Stimulated activated CD4-positive, alpha-beta T cell treated with anti-CD3 and anti-CD28 coated beads, TNF-alpha, amount 100 ng/mL, for 1 hour (primary cell): ENCODE results near the gene SBF2.
"Not testable (repeated sequence)": the region's sequence is repeated elsewhere in the genome, so short reads cannot be mapped to it uniquely, and the experiment has no call there.

ENCODE experiments used
- DNase-seq, 3 donors: peaks; one replicate each; pipeline ENCODE4 v3.0.0-alpha.2; 2020; ENCODE audit warnings: low read depth in 3 of 3, low spot score in 1 of 3

SBF2 gene

DNA sequence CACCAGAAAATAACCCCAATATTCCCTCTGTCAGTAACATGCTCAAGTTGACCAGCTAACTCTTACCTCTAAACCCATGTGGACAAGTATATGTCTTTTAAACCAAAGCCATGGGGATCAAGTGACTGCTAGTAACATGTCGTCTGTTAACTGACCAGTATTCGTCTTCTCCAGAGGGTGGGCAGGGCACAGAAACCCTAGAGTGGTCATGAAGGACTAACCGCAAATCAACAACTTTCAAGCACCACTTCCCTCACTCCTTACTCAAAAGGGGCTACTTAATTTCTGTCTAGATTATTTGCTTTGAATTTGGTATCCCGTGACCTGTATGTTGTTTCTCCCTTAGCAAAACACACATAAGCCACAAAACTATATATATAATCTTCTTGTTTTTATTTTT lies 336.9 kb downstream of the SBF2 start:
- DNase-seq, result no peak

DNA sequence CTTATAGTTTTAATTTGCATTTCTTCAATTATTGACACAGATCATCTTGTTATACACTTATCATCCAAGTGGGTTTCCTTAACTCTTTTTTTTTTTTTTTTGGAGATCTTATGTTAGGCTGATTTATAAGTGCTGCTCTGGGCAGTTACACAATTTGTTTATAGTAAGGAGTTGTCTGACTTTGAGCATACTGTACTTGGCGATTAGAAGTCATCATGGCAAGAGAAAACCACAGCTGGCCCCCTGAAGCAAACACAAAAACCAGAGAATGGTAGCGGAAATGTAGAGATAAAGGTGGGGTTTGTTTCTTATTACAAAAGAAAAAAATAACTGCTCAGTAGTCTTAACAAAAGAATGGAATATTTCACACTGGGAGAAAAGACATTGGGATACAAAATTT lies 337.5 kb downstream of the SBF2 start:
- no peak for DNase-seq

DNA sequence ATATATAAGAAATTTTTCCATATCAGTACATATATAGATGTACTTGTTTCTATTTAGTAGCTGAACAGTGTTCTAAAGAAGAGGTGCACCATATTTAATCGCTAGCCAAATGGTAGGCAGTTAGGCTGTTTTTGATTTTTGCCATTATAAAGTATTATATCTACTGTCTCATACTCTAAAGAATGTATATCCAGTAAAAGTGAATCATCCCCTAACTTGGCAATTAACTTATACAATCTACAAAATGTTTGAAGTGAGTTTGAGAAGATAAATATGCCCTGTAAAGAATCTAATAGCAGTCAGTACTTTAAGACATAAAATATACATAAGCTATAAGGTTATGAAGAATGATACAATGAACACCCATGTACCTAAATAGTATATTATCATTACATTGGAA lies 338.6 kb downstream of the SBF2 start:
- DNase-seq, result no peak

DNA sequence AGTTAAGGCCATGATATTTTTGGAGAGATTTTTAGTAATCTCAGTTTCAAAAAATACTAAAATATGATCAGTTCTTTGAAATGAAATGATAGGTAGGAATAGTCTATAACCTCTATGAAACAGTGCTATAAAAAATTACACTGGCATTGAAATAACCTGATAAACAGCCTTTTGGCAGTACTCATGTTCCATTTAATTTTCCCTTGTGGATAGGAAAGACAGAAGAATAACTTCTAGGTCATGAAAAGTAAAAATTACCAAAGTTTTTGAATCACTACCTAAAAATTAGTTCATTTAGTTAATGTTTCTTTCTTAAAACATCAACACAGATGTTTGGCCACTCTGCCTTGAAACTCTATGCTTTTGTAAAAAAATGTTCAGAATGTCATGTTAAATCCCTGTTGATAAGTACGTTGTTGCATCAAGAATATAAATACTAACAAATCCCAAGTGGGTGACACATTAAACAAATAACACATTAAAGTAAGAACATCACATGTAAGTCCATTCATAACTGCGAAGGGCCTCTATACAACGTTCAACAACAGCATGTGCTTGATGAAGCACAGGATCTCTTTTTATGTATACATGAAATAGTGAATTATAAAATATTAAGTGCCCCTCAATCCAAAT lies 339.9 kb downstream of the SBF2 start:
- DNase-seq, result no peak

DNA sequence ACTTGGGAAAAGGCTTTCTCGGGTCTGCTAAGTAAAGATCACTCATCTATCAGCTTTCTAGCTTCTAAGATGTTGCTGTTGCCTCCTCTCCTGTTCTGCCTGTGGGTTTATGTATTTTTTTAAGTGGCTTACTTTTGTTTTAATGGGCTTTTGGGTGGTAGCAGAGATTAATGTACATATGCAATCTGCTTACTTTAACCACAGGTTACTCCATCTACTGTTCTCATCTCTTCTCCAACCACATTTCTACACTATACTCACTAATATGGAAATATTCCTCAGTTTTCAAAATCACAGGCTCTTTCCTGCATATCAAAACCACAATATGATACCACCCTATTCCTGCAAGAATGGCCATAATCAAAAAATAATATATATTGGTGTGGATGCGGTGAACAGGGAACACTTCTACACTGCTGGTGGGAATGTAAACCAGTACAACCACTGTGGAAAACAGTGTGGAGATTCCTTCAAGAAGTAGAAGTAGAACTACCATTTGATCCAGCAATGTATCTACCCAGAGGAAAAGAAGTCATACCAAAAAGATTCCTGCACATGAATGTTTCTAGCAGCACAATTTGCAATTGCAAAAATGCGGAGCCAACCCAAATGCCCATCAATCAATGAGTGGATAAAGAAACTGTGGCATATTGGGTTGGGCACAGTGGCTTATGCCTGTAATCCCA lies 341.4 kb downstream of the SBF2 start:
- no peak for DNase-seq

GRCh38 chr11:9951807-9952206 lies 342.2 kb downstream of the SBF2 start:
- DNase-seq, result no peak

- no peak for DNase-seq
These were observed 343.6 kb downstream of the SBF2 start for GRCh38 chr11:9950462-9950861.

DNA sequence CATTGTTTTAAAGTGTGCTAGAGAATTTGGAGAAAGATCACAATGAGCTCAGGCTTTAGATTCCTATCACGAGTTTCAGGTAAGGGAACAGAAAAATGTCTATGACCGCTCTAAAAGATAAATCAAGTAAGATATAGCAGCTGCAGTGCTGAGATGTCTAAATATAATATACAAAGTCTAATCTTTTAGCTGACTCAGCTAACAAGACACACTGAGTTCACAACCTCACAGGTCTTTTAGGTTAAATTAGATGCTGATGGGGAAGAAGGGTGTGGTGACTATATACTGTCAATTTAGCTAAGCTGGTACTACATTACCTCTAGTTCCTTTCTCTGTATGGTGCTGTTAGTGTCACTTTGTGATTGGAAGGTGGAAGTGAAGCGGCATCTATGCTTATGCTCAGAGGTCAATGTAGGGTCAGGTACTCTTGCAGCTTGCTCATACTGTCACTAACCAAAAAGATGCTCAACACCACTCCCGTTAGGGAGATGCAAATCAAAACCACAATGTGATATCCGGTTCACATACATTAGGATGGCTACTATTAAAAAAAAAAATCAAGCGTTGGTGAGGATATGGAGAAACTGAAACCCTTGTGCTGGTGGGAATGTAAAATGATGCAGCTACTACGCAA lies 346.7 kb downstream of the SBF2 start:
- no peak for DNase-seq

DNA sequence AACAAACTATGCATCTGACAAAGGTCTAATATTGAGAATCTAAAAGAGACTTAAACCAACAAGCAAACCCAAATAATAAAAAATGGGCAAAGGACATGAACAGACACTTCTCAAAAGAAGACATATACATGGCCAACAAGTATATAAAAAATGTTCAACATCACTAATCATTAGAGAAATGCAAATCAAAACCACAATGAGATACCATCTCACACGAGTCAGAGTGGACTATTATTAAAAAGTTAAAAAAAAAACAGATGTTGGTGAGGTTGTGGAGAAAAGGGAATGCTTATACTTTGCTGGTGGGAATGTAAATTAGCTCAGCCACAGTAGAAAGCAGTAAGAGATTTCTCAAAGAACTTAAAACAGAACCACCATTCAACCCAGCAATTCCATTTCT lies 348.3 kb downstream of the SBF2 start:
- DNase-seq, result not testable (repeated sequence)

DNA sequence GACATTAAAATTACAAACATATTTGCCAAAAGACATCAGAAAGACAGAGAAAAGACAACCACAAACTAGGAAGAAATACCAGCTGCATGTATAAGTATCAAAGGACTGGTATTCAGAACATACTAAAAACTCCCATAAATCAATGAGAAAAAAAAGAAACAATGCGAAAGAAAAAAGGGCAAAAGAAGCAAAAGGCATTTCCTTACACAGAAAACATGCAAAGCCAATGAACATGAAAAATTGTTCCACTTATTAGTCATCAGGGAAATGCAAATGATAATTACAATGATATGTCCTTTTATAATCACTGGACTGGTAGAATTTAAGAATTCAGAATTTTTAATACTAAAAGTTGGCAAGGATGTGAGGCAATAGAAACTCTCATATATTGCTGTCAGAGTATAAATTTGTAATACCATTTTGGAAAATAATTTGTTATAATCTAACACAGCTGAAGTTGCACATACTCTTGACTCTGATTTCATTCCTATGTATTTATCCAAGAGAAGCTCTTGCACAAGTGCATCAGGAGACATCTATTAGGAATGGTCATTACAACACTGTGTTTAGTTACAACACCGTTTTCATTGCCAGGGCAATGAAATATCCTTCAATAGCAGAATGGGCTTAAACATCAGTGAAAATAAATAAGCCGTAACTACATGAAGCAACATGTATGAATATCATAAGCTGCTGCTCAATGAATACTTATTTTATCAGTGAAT lies 350.5 kb downstream of the SBF2 start:
- no peak for DNase-seq

DNA sequence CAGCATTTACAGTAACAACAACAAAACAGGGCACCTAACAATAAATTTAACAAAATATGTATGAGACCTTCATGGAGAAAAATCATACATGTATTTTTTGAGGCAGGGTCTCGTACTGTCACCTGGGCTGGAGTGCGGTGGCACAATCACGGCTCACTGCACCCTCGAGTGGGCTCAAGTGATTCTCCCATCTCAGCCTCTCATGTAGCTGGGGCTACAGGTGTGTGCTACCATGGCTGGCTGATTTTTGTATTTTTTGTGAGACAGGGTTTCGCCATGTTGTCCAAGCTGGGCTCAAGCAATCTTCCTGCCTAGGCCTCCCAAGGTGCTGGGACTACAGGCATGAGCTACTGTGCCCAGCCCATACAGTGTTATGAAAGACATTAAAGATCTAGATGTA lies 352.0 kb downstream of the SBF2 start:
- no peak for DNase-seq

DNA sequence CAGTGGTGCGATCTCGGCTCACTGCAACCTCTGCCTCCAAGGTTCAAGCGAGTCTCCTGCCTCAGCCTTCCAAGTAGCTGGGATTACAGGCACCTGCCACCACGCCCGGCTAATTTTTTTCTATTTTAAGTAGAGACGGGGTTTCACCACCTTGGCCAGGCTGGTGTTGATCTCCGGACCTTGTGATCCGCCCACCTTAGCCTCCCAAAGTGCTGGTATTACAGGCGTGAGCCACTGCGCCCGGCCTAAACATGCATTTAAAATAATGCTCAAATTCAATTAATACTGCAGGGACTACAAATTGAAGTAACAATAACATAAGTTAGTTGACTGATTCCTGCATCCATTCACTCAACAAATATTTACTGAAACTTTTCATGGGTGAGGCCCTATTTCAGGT lies 354.9 kb downstream of the SBF2 start:
- not testable (repeated sequence) for DNase-seq

DNA sequence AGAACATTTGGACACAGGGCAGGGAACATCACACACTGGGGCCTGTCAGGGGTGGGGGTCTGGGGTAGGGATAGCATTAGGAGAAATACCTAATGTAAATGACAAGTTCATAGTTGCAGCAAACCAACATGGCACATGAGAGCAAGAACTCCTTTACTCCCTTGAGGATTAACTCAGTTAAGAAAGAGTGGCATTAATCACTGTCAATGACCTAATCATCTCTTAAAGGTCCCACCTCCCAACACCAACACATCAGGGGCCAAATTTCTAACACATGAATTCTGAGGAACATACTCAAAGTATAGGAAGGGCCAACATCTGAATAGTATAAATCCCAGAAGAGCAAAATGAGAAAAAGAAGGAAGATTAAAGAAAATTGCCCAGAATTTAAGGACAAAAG lies 357.3 kb downstream of the SBF2 start:
- DNase-seq, result no peak

DNA sequence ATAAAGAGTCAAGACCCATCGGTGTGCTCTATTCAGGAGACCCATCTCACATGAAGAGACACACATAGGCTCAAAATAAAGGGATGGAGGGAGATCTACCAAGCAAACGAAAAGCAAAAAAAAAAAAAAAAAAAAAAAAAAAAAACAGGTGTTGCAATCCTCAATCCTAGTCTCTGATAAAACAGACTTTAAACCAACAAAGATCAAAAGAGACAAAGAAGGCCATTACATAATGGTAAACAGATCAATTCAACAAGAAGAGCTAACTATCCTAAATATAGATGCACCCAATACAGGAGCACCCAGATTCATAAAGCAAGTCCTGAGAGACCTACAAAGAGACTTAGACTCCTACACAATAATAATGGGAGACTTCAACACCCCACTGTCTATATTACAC lies 361.2 kb downstream of the SBF2 start:
- not testable (repeated sequence) for DNase-seq

DNA sequence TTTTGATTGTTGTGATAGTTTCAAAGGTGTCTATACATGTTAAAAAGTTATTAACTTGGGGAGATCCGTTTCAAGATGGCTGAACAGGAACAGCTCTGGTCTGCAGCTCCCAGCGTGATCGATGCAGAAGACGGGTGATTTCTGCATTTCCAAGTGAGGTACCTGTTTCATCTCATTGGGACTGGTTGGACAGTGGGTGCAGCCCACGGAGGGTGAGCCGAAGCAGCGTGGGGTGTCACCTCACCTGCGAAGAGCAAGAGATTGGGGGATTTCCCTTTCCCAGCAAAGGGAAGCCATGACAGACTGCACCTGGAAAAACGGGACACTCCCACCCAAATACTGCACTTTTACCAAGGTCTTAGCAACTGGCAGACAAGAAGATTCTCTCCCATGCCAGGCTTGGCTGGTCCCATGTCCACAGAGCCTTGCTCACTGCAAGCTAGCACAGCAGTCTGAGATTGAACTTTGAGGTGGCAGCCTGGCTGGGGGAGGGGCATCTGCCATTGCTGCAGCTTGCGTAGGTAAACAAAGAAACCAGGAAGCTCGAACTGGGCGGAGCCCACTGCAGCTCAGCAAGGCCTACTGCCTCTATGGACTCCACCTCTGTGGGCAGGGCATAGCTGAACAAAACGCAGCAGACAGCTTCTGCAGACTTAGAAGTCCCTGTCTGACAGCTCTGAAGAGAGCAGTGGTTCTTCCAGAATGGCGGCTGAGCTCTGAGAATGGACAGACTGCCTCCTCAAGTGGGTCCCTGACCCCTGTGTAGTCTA lies 363.3 kb downstream of the SBF2 start:
- DNase-seq, result not testable (repeated sequence)

GRCh38 chr11:9927670-9928069 lies 366.3 kb downstream of the SBF2 start:
- DNase-seq, result no peak

DNA sequence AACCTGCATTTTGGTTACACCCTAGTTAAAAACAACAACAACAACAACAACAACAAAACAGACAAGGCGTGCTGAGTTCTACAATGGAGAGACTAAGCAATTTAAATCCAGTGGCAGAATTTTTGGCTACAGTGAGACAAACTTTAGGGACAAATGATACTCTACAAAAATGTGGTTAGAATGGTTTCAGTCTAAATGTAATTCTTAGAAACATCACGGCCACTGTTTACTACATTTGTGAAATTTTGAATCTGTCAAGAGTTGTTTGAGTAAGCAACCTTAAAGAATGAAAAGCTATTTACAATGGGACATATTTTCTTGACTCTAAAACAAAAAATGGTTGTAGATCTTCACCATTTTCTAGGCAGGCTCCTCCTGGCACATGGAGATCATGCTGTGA lies 370.7 kb downstream of the SBF2 start:
- no peak for DNase-seq

DNA sequence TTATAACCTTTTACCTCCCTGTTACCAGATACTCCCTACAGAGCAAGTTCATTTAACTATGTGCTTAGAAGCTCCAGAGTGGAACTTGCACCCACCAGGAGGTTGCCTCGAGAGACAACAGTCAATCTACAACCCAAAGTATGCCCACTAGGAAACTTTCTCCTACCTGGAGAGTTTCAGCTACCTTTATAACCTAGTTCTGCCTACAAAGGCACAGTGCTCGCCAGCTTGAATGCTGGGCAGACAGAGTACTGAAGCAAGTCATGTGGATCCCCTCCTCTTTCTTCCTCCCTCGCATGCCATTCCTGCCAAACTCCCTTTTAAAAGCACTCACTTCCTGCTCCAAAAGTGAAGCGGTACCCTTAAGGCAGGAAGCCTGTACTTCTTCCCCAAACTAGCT lies 371.2 kb downstream of the SBF2 start:
- DNase-seq, result no peak

- no peak for DNase-seq
These were observed 377.5 kb downstream of the SBF2 start for GRCh38 chr11:9916480-9916879.

DNA sequence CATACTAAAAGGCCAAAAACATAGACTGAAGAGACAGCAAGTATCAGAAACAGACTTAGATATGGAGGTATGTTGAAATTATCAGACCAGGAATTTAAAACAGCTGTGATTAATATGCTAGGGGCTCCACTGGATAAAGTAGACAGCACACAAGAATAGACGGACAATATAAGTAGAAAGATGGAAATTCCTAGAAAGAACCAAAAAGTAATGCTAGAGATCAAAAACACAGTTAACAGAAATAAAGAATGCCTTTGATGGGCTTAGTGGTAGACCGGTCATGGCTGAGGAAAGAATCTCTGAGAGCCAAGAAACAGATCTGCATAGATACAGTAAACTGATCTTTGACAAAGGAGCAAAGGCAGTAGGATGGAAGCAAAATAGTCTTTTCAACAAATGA lies 380.0 kb downstream of the SBF2 start:
- DNase-seq, result no peak
